Rectal smooth muscle tissue (tissue), 1 donor: ENCODE data around the gene ABCD4.
A peak's percentile ranks its signal among the peaks of the same experiment; 100 is the strongest.

Experiments
- H3K27ac ChIP-seq: one replicate; pipeline ENCODE4 v1.7.0; 2013; ENCODE audit warnings: low read depth, low read length, inconsistent platforms
- H3K27me3 ChIP-seq: one replicate; pipeline ENCODE4 v1.7.0; 2013; ENCODE audit warnings: low read length; ENCODE audit not compliant: control insufficient read depth, insufficient read depth
- H3K36me3 ChIP-seq: one replicate; pipeline ENCODE4 v1.7.0; 2013; ENCODE audit warnings: low read length; ENCODE audit not compliant: control insufficient read depth, insufficient read depth
- H3K4me1 ChIP-seq: one replicate; pipeline ENCODE4 v1.7.0; 2013; ENCODE audit warnings: low read length; ENCODE audit not compliant: control insufficient read depth, insufficient read depth
- H3K4me3 ChIP-seq: one replicate; pipeline ENCODE4 v1.7.0; 2013; ENCODE audit warnings: low read length
- H3K9ac ChIP-seq: one replicate; pipeline ENCODE4 v1.7.0; 2013; ENCODE audit warnings: low read length

Gene ABCD4

DNA sequence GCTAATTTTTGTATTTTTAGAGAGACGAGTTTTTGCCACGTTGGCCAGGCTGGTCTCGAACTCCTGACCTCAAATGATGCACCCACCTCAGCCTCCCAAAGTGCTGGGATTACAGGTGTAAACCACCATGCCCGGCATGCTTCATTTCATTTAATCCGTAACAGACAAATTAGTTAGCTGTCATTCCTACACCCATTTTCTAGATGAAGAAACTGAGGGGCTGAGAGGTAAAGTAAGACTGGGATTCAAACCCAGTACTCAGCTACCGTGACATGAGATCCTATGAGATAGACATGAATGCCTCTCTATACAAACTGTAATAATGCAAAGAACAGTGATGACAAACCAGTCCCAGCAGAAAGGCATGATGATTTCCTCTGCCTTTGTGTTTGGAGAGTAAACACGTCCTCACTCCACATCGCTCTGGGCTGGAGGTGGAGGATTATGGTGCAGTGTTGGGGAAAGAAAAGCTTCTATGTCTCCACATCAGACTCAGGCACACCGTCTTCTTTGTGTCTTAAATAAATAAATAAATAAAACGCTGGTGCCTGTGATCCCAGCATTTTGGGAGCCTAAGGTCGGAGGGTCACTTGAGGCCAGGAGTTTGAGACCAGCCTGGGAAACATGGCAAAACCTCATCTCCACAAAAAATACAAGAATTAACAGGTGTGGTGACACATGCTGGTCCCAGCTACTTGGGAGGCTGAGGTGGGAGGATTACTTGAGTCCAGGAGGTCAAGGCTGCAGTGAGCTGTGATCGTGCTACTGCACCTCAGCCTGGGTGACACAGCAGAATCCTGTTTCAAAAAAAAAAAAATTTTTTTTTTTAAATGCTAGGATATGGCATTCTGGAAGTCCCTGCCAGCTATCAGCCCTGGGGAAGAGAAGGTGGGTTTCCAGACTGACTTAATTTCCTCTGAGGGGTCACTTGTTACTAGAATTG lies 53.0 kb downstream of the ABCD4 start:
- no peaks in the 10 kb centered on the region for H3K36me3 ChIP-seq
- no peak overlapping the region for H3K9ac ChIP-seq
- H3K4me1 ChIP-seq = no peaks in the 10 kb centered on the region
- H3K4me3 ChIP-seq = no peak overlapping the region
- peaks cover 26% of the 10 kb centered on the region for H3K27me3 ChIP-seq
- no peak overlapping the region for H3K27ac ChIP-seq

- peaks cover 33% of the 10 kb centered on the region for H3K27me3 ChIP-seq
- H3K27ac ChIP-seq = no peak overlapping the region
- no peaks in the 10 kb centered on the region for H3K36me3 ChIP-seq
- no peaks in the 10 kb centered on the region for H3K4me1 ChIP-seq
- H3K4me3 ChIP-seq = no peak overlapping the region
- H3K9ac ChIP-seq = no peak overlapping the region
These were observed 54.7 kb downstream of the ABCD4 start for GRCh38 chr14:74248017-74248416.

DNA sequence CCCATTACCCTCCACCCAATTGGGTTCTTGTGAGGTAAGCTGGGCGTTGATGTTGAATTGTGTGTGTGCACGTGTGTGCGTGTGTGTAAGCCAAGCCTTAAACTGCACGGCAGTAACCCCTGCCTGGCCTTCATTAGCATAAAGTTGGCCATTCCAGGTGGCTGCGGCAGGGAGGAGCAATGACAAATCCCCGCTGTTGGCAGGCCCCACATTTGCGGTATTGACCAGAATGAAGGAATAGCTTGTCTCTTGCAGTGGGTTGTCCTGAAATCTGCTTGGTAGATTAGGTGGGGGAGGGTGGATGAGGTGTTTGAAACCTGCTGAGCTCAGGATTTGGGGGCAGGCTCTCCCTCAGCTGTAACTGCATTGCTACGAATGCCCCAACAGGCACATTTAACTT lies 56.2 kb downstream of the ABCD4 start:
- Histone ChIP-seq H3K4me3 (no peak overlapping the region), H3K36me3 (no peaks in the 10 kb centered on the region), H3K27me3 (peaks cover 43% of the 10 kb centered on the region)

GRCh38 chr14:74245292-74245691 lies 57.4 kb downstream of the ABCD4 start:
- H3K36me3 ChIP-seq = no peaks in the 10 kb centered on the region
- no peak overlapping the region for H3K9ac ChIP-seq
- H3K4me1 ChIP-seq = no peaks in the 10 kb centered on the region
- no peak overlapping the region for H3K27ac ChIP-seq
- peaks cover 55% of the 10 kb centered on the region for H3K27me3 ChIP-seq
- no peak overlapping the region for H3K4me3 ChIP-seq

More for the DNA sequence above, 56.2 kb downstream of the ABCD4 start:
- Histone ChIP-seq H3K27ac (no peak overlapping the region), H3K4me1 (no peaks in the 10 kb centered on the region), H3K9ac (no peak overlapping the region)

- Histone ChIP-seq H3K4me1 (no peaks in the 10 kb centered on the region), H3K36me3 (no peaks in the 10 kb centered on the region), H3K27me3 (peaks cover 65% of the 10 kb centered on the region), H3K4me3 (no peak overlapping the region), H3K27ac (no peak overlapping the region), H3K9ac (no peak overlapping the region)
These were observed 58.6 kb downstream of the ABCD4 start for GRCh38 chr14:74244115-74244514.

GRCh38 chr14:74243051-74243450 lies 59.7 kb downstream of the ABCD4 start:
- Histone ChIP-seq H3K27me3 (peaks cover 72% of the 10 kb centered on the region), H3K9ac (no peak overlapping the region), H3K36me3 (no peaks in the 10 kb centered on the region)

DNA sequence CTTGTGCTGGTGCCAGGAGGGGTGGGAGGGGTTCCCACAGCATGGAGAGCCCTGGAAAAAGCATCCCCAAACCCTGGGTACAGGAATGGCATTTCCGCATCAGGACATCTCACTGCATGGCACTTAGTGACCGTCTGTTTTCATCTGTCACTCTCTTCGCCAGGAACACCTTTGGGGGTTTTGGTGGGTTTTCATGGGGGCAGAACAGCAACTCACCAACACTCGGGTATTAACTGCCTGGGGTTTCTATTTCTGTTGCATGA lies 60.0 kb downstream of the ABCD4 start:
- H3K27ac ChIP-seq = no peak overlapping the region
- H3K36me3 ChIP-seq = no peaks in the 10 kb centered on the region
- H3K9ac ChIP-seq = no peak overlapping the region
- no peaks in the 10 kb centered on the region for H3K4me1 ChIP-seq
- peaks cover 68% of the 10 kb centered on the region for H3K27me3 ChIP-seq
- H3K4me3 ChIP-seq = no peak overlapping the region

More at GRCh38 chr14:74243051-74243450, 59.7 kb downstream of the ABCD4 start:
- Histone ChIP-seq H3K27ac (no peak overlapping the region), H3K4me3 (no peak overlapping the region), H3K4me1 (no peaks in the 10 kb centered on the region)

GRCh38 chr14:74242021-74242779 lies 60.5 kb downstream of the ABCD4 start:
- H3K27me3 ChIP-seq = peaks cover 65% of the 10 kb centered on the region

GRCh38 chr14:74241652-74242017 lies 61.1 kb downstream of the ABCD4 start:
- H3K4me1 ChIP-seq = no peaks in the 10 kb centered on the region
- H3K27me3 ChIP-seq = peaks cover 64% of the 10 kb centered on the region
- no peaks in the 10 kb centered on the region for H3K36me3 ChIP-seq
- no peak overlapping the region for H3K27ac ChIP-seq
- no peak overlapping the region for H3K9ac ChIP-seq
- H3K4me3 ChIP-seq = no peak overlapping the region

More at GRCh38 chr14:74242021-74242779, 60.5 kb downstream of the ABCD4 start:
- Histone ChIP-seq H3K36me3 (no peaks in the 10 kb centered on the region), H3K27ac (no peak overlapping the region), H3K4me3 (no peak overlapping the region), H3K4me1 (no peaks in the 10 kb centered on the region), H3K9ac (no peak overlapping the region)

GRCh38 chr14:74240794-74241651 lies 61.7 kb downstream of the ABCD4 start:
- H3K27me3 ChIP-seq = peaks cover 60% of the 10 kb centered on the region
- H3K4me3 ChIP-seq = peak overlapping the region; percentile 24
- no peaks in the 10 kb centered on the region for H3K36me3 ChIP-seq
- no peaks in the 10 kb centered on the region for H3K4me1 ChIP-seq
- no peak overlapping the region for H3K9ac ChIP-seq
- H3K27ac ChIP-seq = no peak overlapping the region

- Histone ChIP-seq H3K27ac (no peak overlapping the region), H3K4me3 (peak overlapping the region; percentile 24), H3K27me3 (peaks cover 52% of the 10 kb centered on the region)
These were observed 62.6 kb downstream of the ABCD4 start for GRCh38 chr14:74239848-74240793.

More at GRCh38 chr14:74239848-74240793, 62.6 kb downstream of the ABCD4 start:
- H3K36me3 ChIP-seq = no peaks in the 10 kb centered on the region
- H3K9ac ChIP-seq = no peak overlapping the region
- H3K4me1 ChIP-seq = no peaks in the 10 kb centered on the region
